WTC11 (cell line): ENCODE results near the gene STK11. TPM values are rescaled to one million over a fixed set of nuclear protein-coding genes. Genes with fewer than 3 reads are reported as not detected.

Experiments used
- ATAC-seq: fragments of 200-7000 bp; cut with Tn5 transposase; 2 replicates; pipeline ENCODE4 v1.10.0; 2021; ENCODE audit warnings: mild to moderate bottlenecking, moderate library complexity
- CTCF ChIA-PET: fragments of 300-600 bp; sonication (Branson Sonifier 250); formaldehyde crosslinking; loops from one replicate; lab custom pipeline; 2021; ENCODE audit warnings: antibody characterized with exemption; lab: Charles Lee
- POLR2A ChIA-PET: fragments of 350-600 bp; sonication (Branson Sonifier 250); formaldehyde crosslinking; loops from one replicate; lab custom pipeline; 2021; ENCODE audit warnings: antibody characterized with exemption; lab: Charles Lee
- DNase-seq: peaks from one replicate; pipeline ENCODE4 v3.0.0; 2021; ENCODE audit warnings: low spot score
- H3K27ac Mint-ChIP-seq: 2 replicates; pipeline ENCODE4 v1.8.0; 2021; ENCODE audit warnings: mixed read lengths
- H3K27me3 Mint-ChIP-seq: 2 replicates; pipeline ENCODE4 v1.8.0; 2021; ENCODE audit warnings: low read depth, mild to moderate bottlenecking, moderate library complexity, mixed read lengths
- H3K36me3 Mint-ChIP-seq: 2 replicates; pipeline ENCODE4 v1.8.0; 2021; ENCODE audit warnings: mixed read lengths
- H3K4me1 Mint-ChIP-seq: 2 replicates; pipeline ENCODE4 v1.8.0; 2022; ENCODE audit warnings: mixed read lengths
- H3K4me3 Mint-ChIP-seq: 2 replicates; pipeline ENCODE4 v1.8.0; 2021; ENCODE audit warnings: mild to moderate bottlenecking, moderate library complexity, mixed read lengths
- H3K9me3 Mint-ChIP-seq: 2 replicates; pipeline ENCODE4 v1.8.0; 2021; ENCODE audit warnings: mixed read lengths
- CREM ChIP-seq: sonication (generic); formaldehyde crosslinking; IDR thresholded peaks from 2 replicates; pipeline ENCODE4 v1.8.1; 2022; ENCODE audit warnings: mild to moderate bottlenecking, missing genetic modification reagents, moderate library complexity
- EMX1 ChIP-seq: fragments of 250-450 bp; sonication (Bioruptor Pico); IDR thresholded peaks from 2 replicates; pipeline ENCODE4 v1.8.0; 2021; ENCODE audit warnings: mild to moderate bottlenecking
- FOXP1 ChIP-seq: sonication (generic); formaldehyde crosslinking; IDR thresholded peaks from 2 replicates; pipeline ENCODE4 v1.8.0; 2022; ENCODE audit warnings: missing genetic modification reagents, mild to moderate bottlenecking, moderate library complexity, borderline replicate concordance
- GRHL2 ChIP-seq: fragments of 250-450 bp; sonication (Bioruptor Pico); IDR thresholded peaks from 2 replicates; pipeline ENCODE4 v1.8.0; 2022; ENCODE audit warnings: mild to moderate bottlenecking, moderate library complexity; ENCODE audit not compliant: insufficient replicate concordance, severe bottlenecking
- JAZF1 ChIP-seq: fragments of 250-450 bp; sonication (Bioruptor Pico); IDR thresholded peaks from 2 replicates; pipeline ENCODE4 v1.9.0; 2021; ENCODE audit warnings: moderate library complexity, mild to moderate bottlenecking, inconsistent platforms
- KAT7 ChIP-seq: sonication (generic); formaldehyde crosslinking; IDR thresholded peaks from 2 replicates; pipeline ENCODE4 v1.8.1; 2023; ENCODE audit warnings: missing genetic modification reagents, mild to moderate bottlenecking, borderline replicate concordance
- MXD4 ChIP-seq: fragments of 250-450 bp; sonication (Bioruptor Pico); IDR thresholded peaks from 2 replicates; pipeline ENCODE4 v1.8.0; 2021; ENCODE audit warnings: mild to moderate bottlenecking, moderate library complexity, borderline replicate concordance
- NR3C1 ChIP-seq: sonication (generic); formaldehyde crosslinking; conservative IDR thresholded peaks from 2 replicates; pipeline ENCODE4 v1.8.1; 2023; ENCODE audit warnings: low read depth, mild to moderate bottlenecking, missing genetic modification reagents
- PRRX2 ChIP-seq: fragments of 250-450 bp; sonication (Bioruptor Pico); IDR thresholded peaks from 2 replicates; pipeline ENCODE4 v1.8.0; 2021; ENCODE audit warnings: mild to moderate bottlenecking
- RELA ChIP-seq: sonication (generic); formaldehyde crosslinking; IDR thresholded peaks from 2 replicates; pipeline ENCODE4 v1.8.1; 2022; ENCODE audit warnings: missing genetic modification reagents, mild to moderate bottlenecking, borderline replicate concordance
- SMAD3 ChIP-seq: sonication (generic); formaldehyde crosslinking; IDR thresholded peaks from 2 replicates; pipeline ENCODE4 v1.8.0; 2022; ENCODE audit warnings: missing genetic modification reagents, mild to moderate bottlenecking, borderline replicate concordance
- ZNF671 ChIP-seq: fragments of 250-450 bp; sonication (Bioruptor Pico); IDR thresholded peaks from 2 replicates; pipeline ENCODE4 v1.8.0; 2021; ENCODE audit warnings: mild to moderate bottlenecking
- total RNA-seq: library from RNA; stranded (reverse); gene quantifications from 3 replicates; pipeline ENCODE4 v1.2.3, GENCODE V29; 2021
- TF ChIP-seq, protein P1 (sequence below): sonication (generic); formaldehyde crosslinking; IDR thresholded peaks from 2 replicates; pipeline ENCODE4 v1.8.1; 2022; ENCODE audit warnings: mild to moderate bottlenecking, moderate library complexity, missing genetic modification reagents
- TF ChIP-seq, protein P2 (sequence below): sonication (generic); formaldehyde crosslinking; IDR thresholded peaks from 2 replicates; pipeline ENCODE4 v1.8.1; 2022; ENCODE audit warnings: low read depth, missing genetic modification reagents, borderline replicate concordance
- TF ChIP-seq, protein P3 (sequence below): fragments of 250-450 bp; sonication (Bioruptor Pico); IDR thresholded peaks from 2 replicates; pipeline ENCODE4 v1.9.0; 2021; ENCODE audit warnings: mild to moderate bottlenecking, borderline replicate concordance
- TF ChIP-seq, protein P4 (sequence below): sonication (generic); formaldehyde crosslinking; conservative IDR thresholded peaks from 2 replicates; pipeline ENCODE4 v1.8.1; 2022; ENCODE audit warnings: mild to moderate bottlenecking, missing genetic modification reagents
- TF ChIP-seq, protein P5 (sequence below): fragments of 250-450 bp; sonication (Bioruptor Pico); IDR thresholded peaks from 2 replicates; pipeline ENCODE4 v2.1.2; 2022; ENCODE audit warnings: mild to moderate bottlenecking, moderate library complexity

STK11 gene
- total RNA-seq, 1 experiment from 2014 or later: 112 TPM

DNA sequence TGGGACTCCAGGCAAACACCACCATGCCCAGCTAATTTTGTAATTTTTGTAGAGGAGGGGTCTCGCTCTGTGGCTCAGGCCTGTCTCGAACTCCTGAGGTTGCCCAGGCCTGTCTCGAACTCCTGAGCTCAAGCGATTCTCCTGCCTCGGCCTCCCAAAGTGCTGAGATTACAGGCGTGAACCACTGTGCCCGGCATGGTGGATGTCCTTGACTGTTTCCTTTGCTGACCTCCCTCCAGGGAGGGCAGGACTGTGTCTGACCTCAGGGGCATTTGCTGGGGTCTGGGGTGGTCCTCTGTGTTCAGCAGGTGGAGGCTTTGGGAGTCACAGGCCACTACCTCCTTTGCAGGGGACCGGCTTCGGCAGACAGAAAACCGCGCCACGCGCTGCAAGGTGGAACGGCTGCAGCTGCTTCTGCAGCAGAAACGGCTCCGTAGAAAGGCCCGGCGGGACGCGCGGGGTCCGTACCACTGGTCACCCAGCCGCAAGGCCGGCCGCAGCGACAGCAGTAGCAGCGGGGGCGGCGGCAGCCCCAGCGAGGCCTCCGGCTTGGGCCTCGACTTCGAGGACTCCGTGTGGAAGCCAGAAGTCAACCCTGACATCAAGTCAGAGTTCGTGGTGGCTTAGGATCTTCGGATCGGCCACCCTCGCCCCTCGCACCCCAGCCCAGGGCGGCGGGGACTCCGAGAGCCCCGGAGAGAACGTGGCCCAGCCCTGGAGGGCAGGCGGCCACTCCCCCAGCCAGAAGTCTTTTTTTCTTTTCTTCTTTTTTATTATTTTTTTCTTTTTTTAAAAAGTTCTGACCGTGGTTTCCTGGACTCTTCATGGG is 51.3 kb downstream of the STK11 start (continued):
- TF ChIP-seq MXD4 (no peak), FOXP1 (CRISPR knock-in tag) (no peak), CREM (CRISPR knock-in tag) (no peak), GRHL2 (CRISPR knock-in tag) (no peak), RELA (no peak), NR3C1 (CRISPR knock-in tag) (no peak)
- TF ChIP-seq, protein P1, sequence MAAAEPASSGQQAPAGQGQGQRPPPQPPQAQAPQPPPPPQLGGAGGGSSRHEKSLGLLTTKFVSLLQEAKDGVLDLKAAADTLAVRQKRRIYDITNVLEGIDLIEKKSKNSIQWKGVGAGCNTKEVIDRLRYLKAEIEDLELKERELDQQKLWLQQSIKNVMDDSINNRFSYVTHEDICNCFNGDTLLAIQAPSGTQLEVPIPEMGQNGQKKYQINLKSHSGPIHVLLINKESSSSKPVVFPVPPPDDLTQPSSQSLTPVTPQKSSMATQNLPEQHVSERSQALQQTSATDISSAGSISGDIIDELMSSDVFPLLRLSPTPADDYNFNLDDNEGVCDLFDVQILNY (CRISPR knock-in tag): no peak
- TF ChIP-seq, protein P2, sequence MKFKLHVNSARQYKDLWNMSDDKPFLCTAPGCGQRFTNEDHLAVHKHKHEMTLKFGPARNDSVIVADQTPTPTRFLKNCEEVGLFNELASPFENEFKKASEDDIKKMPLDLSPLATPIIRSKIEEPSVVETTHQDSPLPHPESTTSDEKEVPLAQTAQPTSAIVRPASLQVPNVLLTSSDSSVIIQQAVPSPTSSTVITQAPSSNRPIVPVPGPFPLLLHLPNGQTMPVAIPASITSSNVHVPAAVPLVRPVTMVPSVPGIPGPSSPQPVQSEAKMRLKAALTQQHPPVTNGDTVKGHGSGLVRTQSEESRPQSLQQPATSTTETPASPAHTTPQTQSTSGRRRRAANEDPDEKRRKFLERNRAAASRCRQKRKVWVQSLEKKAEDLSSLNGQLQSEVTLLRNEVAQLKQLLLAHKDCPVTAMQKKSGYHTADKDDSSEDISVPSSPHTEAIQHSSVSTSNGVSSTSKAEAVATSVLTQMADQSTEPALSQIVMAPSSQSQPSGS (CRISPR knock-in tag): no peak
- TF ChIP-seq, protein P3, sequence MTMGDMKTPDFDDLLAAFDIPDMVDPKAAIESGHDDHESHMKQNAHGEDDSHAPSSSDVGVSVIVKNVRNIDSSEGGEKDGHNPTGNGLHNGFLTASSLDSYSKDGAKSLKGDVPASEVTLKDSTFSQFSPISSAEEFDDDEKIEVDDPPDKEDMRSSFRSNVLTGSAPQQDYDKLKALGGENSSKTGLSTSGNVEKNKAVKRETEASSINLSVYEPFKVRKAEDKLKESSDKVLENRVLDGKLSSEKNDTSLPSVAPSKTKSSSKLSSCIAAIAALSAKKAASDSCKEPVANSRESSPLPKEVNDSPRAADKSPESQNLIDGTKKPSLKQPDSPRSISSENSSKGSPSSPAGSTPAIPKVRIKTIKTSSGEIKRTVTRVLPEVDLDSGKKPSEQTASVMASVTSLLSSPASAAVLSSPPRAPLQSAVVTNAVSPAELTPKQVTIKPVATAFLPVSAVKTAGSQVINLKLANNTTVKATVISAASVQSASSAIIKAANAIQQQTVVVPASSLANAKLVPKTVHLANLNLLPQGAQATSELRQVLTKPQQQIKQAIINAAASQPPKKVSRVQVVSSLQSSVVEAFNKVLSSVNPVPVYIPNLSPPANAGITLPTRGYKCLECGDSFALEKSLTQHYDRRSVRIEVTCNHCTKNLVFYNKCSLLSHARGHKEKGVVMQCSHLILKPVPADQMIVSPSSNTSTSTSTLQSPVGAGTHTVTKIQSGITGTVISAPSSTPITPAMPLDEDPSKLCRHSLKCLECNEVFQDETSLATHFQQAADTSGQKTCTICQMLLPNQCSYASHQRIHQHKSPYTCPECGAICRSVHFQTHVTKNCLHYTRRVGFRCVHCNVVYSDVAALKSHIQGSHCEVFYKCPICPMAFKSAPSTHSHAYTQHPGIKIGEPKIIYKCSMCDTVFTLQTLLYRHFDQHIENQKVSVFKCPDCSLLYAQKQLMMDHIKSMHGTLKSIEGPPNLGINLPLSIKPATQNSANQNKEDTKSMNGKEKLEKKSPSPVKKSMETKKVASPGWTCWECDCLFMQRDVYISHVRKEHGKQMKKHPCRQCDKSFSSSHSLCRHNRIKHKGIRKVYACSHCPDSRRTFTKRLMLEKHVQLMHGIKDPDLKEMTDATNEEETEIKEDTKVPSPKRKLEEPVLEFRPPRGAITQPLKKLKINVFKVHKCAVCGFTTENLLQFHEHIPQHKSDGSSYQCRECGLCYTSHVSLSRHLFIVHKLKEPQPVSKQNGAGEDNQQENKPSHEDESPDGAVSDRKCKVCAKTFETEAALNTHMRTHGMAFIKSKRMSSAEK (CRISPR knock-in tag): no peak

DNA sequence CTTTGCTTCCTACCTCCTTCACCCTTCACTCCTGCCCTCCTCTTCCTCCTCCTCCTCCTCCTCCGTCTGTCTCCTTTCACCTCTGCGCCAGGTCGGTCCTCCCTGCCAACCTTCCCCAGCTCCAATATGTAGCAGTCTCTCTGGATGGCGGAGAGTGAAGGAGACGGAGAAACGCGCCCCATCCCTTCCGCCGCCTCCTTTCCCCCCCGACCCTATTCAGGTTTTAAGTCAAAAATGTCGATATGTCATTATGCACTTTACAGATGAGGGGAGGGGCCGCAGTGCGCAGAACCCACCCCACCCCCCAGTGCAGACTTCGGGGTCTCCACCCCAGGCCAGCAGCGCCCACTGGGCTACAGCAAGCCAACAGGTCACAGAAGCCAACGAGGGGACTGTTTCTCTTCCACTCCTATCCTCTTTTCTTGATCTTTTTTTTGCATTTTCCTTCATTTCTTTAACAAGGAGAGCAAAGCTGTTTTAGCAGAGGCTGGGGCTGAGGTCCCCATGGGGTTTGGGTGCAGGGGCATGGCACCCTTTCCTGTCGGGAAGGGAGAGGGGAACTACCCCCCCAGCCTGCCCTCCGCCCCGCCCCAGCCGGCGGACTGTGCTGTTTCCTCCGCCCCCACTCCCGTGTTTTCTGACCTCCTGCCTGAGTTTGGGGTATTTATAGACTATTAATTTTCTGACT is 52.0 kb downstream of the STK11 start:
- ATAC-seq (no peak), DNase-seq (no peak)
- TF ChIP-seq JAZF1 (CRISPR knock-in tag) (no peak), EMX1 (CRISPR knock-in tag) (no peak), ZNF671 (CRISPR knock-in tag) (no peak), SMAD3 (CRISPR knock-in tag) (no peak), KAT7 (no peak), MXD4 (no peak), PRRX2 (no peak)
- TF ChIP-seq, protein P4, sequence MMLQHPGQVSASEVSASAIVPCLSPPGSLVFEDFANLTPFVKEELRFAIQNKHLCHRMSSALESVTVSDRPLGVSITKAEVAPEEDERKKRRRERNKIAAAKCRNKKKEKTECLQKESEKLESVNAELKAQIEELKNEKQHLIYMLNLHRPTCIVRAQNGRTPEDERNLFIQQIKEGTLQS (CRISPR knock-in tag): no peak
- TF ChIP-seq, protein P5, sequence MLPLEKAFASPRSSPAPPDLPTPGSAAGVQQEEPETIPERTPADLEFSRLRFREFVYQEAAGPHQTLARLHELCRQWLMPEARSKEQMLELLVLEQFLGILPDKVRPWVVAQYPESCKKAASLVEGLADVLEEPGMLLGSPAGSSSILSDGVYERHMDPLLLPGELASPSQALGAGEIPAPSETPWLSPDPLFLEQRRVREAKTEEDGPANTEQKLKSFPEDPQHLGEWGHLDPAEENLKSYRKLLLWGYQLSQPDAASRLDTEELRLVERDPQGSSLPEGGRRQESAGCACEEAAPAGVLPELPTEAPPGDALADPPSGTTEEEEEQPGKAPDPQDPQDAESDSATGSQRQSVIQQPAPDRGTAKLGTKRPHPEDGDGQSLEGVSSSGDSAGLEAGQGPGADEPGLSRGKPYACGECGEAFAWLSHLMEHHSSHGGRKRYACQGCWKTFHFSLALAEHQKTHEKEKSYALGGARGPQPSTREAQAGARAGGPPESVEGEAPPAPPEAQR: no peak
- Mint-ChIP-seq H3K9me3 (no peaks in the 10 kb centered on the region), H3K27me3 (no peaks in the 10 kb centered on the region), H3K4me1 (peaks cover 42% of the 10 kb centered on the region), H3K4me3 (0 out of 2 replicates have a peak overlapping the region, but pooled peaks have one; percentile 20), H3K36me3 (peaks cover 33% of the 10 kb centered on the region), H3K27ac (peak overlapping the region; percentile 84)
- ChIA-PET CTCF (interaction anchor here (2.3 to 15.6 kb wide), 2 partner anchors 9 to 15 kb away, joined by 17 to 648 read pairs; partner anchors contain the start of gene ATP5F1D), POLR2A (interaction anchor here (0.9 to 1.6 kb wide), 2 partner anchors 9 to 12 kb away, joined by 3 to 6 read pairs; partner anchors contain the start of gene CIRBP)
